Activated CD4-positive, alpha-beta T cell treated with anti-CD3 and anti-CD28 coated beads, Interleukin-2, amount 50 U/mL, for 16 hours (primary cell): ENCODE measurements around the gene CACNA1G.

Source experiments
- DNase-seq: peaks from one replicate; pipeline ENCODE4 v3.0.0-alpha.2; 2020

The CACNA1G gene

DNA sequence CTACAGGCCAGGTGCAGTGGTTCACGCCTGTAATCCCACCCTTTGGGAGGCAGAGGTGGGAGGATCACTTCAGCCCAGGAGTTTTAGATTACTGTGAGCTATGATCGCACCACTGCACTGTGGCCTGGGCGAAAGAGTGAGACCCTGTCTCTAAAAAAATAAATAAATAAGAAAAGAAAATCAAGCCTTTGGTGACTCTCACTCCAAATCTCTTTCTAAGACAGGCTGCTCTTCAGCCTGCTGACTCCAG, 75.1 kb downstream of the CACNA1G start:
- no peak for DNase-seq

DNA sequence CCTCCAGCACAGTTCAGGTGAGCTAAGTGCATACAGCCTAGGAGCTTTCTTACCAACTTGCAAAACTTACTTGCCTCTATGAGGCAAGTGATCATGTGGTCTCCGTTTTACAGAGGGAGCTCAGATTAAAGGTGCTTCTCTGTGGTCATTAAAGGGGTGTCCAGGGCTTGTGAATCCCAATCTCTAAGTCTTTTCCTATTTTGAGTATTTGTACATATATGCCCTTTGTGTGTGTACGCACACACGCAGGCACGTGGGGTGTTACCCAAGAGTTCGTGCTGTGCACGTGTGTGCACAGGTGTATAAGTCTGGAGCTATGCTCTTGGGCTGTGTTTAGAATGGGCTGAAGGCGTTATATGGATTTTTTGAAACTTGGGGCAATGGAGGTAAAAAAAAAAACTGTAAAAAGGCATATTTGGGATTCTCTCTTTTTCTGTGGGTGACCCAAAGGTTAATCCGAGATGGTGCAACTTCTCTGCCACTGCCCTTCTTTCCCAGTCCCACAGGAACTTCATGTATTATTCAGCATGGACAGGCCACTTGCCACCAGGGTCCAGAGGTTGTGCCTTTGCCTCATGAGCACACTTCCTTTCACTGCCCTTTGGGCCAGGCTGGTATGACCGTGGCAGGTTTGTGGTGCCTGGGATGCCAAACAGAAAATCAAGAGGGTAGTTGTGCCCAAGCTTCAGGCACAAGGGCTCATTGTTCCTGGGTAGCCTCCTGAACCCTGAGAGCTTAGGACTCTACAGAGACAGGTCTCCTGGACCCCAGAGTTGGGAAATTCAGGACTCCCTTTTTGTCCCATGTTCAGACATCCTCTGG, 75.7 kb downstream of the CACNA1G start:
- DNase-seq = no peak

DNA sequence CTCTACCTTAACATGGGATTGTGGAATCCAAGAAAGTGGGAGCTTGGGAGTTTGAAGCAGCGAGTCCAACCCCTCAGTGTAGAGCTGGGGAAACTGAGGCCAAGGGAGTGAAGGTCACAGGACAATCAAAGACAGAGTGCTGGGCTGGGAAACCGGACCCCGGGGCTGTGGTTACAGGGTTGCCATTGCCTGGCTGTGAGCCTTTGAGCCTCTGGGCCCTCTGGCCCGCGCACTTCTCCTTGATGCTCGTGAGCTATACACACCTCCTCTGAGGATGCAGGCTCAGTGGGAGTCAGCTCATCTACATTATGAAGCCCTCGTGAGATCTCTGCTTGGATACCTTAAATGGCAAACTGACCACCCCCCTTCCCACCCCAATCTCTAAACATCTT, 76.3 kb downstream of the CACNA1G start:
- DNase-seq = no peak

DNA sequence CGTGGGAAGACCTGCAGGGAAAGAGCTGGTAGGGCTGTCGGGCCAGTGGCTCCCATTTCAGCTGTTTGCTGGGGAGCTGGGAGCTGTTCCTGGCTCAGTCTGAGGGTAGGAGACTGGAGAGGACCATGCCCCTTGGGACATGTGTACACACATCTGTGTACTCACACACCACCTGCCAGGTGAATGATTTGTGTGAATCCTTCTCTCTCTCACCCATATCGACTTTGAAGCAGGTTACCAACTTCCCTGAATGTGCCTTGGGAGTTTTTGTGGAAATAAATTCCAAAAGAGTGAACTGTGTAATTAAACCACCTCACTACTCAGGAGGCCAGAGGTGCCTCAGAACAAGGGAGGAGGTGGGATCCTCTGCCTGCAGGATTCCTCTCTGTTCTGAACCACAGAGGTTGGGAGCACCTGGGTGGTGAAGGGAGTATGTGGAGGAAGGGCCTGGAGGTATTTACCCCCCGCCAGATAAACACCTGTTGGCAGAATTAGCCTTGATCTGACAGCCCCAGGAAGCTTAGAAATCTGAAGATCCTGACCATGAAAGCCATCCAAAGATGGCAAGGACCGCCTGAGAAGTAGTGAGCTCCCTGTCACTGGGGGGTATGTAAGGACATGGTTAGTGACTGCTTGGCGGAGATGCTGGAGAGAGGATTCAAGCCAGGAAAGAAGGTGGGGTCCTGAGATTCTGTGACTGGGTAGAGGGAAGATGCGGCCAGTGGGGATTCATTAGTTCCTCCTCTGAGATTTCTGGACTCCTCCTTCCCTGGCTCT, 77.5 kb downstream of the CACNA1G start:
- no peak for DNase-seq

DNA sequence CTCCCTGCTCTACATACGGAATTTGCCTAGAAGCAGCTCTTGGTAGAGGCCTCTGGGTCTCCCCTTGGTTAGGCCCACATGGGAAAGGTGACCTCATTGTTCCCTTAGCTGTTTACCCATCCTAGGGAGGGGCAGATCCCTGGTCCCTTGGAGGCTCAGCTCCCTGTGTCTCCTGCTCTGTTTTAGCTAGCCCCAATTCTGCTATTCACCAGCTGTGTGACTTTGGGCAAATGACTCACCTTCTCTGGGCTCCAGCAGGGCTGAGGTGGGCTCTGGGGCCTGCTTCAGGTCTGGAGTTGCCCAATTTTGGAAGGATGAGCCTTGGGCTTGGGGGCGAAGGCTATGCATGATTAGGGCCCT, 78.1 kb downstream of the CACNA1G start:
- DNase-seq = no peak

DNA sequence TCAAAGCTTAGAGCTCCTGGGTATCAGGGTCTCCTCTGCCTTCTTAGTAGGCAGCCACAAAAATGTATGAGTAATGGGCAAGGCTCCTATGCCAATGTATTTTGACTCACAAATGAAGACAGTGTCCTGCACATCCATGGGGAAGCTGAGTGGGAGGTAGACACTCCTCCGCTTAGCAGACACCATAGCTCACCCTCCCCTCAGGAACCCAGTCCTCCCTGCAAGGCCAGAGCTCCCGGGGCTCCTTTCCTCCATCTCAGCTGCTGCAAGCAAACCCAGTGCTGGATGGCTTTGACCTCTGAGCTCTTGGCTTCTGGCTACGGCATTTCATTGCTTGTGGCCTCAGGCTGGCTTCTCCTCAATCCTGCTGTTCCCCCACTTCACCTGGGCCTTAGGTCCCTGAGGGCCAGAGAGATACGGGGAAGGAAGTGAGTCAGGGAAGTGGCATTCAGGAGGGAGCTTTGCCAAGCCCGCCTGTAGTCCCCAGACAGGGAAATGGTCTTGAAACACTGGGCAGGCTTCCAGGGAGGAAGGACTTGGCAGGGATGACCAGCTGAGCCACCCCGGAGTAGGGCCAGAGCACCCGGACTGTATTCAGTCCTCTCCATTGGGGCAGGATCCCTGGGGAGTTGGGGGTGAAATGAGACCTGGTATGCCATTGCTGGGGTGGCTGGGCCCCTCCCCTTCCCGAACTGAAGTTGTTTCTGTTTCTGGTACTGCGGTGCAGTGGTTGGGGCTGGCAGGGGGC, 78.6 kb downstream of the CACNA1G start:
- DNase-seq = no peak

DNA sequence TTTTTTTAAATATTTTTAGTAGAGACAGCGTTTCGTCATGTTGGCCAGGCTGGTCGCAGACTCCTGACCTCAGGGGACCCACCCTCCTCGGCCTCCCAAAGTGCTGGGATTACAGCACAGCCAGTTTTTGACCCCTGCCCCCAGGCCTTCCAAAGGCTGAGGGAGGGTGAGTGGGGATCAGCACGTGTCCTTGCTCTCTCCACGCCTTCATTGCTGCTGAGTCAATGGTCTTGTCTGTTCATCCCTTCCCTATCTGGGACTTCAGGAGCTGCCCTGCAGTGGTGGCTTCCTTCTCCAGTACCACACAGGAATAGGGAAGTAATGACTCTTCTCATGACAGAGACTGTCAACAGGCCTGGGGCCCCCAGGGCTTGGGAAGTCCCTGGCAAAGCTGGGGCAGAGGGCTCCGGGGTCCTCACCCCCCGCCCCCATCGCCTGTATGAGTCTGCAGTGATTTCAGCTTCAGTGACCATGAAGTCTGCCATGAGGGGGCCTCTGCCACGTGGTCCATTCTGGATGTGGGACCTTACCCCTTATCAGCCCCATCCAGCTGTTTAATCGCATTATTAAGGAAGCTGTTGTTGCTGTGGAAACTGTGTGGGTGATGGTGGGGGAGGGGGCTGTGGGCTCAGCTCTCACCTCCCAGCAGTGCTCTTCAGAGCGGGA, 80.3 kb downstream of the CACNA1G start:
- no peak for DNase-seq

DNA sequence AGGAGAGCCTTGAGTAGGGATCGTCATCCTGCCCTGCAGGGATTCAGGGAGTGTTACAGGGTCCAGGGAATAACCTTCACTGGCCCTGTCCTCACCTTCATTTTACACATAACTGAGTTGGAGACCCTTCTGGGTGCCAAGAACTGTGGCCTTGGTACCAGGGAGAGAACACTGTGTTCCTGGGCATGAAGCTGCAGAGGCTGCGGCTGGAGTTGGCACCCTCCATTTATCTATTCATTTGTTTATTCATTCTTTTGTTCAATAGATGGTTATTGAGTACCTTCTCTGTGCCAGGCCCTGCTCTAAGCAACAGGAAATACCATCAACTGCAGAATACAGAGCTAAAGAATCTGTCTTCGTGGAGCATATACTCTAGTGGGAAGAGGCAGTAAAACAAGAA, 80.8 kb downstream of the CACNA1G start:
- no peak for DNase-seq

DNA sequence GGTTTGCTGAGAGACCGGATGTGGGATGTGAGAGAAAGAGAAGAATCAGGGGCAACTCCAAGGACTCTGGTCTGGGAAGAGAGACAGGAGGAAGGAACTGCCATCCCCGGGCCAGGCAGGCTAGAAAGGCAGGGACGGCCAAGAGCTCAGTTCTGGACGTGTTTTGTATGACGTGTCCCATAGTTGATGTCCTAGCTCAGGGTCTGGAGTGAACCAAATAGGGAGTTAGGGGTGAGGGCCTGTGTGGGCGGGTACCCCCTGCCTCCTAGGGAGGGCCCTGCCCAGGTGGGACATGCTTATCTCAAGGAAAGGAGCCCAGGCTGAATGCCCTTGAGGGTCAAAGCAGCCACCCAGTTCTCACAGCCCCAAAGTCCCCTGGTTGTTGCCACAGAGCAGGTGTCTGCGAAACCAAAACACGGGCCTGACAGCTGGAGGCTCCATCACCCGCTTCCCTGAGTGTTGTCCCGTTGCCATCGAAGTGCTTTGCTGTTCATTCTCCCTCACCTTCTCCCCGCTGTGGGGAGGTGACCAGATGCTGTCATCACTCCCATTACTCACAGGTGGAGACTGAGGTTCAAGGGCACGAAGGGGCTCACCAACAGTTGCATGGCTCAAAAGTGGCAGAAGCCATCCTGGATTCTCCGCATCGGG, 81.7 kb downstream of the CACNA1G start:
- DNase-seq = no peak

DNA sequence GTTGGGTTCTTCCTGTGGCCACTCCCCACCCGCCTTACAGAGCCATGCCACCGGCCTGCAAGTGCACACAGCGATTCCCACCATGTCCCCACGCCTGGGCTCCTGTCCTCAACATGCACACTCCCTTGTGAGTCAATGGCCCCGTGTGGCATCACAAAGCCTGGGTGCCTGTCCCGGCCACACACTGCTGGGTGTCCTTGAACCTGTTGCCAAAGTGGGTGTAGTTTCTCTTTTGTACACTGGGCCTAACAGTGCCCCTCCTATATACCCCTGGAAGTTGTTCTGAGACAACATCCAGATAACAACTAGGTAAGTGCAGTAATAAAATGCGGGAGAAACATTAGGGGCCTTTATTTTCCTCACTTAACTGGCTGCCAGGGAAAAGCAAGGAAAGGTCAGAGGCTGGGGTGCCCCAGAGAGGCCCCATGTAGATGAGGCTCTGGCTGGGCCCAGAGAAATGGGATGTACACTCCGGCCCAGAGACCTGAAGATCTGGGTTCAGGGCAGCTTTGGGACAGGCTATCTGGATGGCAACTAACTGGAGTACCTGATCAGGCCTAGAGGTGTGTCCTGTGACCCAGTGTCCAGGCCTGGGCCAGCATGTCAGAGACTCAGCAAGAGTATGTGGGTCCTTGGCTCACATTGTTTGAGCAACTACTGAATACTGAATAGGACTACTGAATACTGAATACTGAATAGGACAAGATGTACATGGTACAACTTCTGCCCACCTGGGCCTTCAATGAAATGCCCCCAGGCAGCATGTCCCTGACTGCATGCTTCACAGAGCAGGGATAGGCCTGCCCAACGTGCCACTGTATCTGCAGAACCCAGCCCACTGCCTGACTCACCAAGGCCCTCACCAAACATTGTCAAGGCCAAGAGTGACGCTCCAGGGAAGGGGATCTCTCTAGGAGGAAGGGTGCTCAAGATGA, 82.5 kb downstream of the CACNA1G start:
- DNase-seq = no peak

DNA sequence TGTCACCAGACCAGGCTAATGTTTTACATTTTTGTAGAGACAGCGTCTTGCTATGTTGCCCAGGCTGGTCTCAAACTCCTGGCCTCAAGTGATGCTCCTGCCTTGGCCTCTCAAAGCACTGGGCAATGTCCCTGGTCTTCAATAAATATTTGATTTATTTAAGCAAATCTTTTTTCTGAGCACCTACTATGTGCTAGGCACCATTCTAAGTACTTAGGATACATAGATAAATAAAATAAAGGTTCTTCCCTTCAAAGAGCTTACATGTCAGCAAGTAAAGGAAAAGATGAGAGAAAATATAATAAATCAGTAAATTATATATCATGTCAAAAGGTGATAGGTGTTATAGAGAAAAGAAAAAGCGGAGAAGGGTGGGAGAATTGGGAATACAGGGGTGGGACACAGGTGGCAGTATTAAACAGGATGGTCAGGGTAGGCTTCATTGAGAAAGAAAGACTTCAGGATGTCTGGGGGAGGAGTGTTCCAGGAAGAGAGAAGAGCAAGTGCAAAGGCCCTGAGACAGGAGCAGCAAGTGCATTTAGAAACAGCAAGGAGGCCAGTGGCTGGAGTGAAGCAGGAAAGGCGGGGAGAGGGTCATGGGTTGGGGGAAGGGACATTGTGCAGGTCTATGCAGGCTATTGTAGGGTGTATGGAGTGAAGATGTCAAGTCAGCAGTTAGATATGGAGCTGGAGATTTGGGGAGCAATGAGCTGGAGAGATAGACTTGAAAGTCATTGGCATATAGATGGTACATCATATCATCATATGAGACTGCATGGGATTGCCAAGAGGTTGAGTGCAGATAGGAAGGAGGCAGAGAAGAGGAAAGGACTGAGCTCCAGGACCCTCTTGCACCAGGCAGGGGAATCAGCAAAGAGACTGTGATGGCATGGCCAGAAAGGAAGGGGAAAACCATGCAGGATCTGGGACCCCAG, 85.5 kb downstream of the CACNA1G start:
- DNase-seq = no peak

DNA sequence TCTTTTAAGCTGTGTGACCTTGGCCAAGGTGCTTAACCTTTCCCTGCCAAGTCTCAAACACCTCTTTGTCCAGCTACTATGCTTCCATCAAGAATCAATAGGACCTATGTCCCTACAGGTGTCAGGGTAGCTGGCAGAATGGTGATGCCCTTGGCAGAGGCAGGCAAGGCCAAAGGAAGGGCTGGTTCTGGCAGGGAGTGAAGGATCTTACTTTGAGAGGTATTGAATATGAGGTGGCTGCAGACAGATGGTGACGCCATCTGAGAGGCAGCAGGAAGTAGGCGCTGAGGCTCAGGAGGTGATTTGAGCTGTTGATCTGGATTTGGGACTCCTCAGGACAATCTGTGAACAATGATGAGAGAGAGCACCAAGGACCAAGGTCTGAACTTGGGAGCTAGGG, 86.7 kb downstream of the CACNA1G start:
- no peak for DNase-seq

DNA sequence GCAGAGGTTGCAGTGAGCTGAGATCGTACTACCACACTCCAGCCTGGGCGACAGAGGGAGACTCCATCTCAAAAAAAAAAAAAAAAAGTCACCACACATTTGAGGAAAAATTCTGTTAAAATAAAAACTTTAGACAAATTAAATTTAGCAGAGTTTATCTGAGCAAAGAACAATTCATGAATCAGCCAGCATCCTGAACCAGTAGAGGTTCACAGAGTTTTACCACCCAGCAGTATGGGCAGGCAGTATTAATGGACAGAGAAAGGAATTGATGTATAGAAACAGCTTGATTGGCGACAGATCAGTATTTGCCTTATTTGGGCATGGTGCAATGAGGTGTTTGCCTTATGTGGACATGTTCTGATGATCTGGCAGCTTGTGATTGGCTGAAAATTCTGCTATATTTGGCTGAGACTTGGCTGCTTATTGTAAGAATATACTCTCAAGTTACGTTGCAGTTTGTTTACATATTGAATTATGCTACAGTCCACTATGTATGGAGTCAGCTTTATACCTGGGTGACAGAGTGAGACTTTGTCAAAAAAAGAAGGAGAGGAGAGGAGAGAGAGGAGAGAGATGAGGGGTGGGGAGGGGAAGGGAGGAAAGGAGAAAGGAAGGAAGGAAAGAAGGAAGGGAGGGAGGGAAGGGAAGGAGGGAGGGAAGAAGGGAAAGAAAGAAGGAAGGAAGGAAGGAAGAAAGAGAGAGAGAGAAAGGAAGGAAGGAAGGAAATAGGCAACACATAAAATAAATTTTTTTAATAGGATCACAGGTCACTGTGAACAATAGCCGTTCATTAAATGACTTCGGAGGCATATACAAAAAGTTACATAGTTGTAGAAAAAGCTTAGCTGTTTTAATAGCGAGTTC, 88.8 kb downstream of the CACNA1G start:
- no peak for DNase-seq

DNA sequence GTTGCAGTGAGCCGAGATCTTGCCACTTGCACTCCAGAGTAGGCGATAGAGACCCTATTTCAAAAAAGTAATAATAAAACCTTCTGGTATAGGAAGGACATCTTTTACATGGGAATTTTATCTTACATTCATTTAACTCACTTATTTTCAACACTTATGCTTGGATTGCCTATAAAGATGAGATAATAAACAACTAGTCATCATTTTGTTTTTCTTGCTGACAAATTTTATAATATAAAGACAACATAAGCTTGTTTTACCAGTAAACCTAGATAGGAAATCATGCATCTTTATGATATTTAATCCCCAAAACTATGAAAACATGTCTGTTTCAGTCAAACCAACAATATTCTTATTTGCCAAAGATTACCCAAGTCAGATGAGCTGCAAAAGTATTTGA, 91.1 kb downstream of the CACNA1G start:
- DNase-seq = no peak

DNA sequence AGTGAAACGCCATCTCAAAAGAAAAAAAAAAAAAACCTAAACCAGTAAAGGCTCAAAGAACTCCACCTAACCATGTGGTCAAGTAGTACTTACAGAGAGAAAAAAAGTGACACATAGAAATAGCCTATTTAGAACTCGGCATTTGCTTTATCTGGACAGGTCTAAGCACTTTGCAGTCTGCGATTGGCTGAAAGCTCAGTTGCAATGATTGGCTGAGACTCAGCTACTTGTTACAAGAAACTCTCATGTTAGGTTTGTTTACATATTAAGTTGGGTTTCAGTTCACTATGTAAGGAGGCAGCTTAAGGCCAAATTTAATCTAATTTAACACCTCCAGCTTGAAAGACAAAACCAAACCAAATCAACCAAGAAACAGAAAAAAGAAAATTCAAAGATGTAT, 93.2 kb downstream of the CACNA1G start:
- no peak for DNase-seq

DNA sequence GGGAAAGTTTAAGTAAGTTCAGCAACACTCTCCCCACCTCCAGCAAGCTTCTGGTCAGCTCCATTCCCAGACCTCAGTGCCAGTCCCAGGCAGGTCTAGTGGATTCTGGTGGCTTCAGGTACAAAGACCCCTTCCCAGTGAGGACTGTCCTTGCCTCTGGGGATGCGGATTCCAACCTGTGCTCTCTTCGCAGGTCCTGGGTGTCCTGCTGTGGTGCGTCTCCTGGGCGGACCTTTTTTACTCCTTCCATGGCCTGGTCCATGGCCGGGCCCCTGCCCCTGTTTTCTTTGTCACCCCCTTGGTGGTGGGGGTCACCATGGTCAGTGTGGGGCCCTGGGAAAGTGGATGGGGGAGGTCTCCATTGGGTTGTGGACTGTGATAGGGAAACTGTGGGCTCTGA, 96.0 kb downstream of the CACNA1G start:
- no peak for DNase-seq

DNA sequence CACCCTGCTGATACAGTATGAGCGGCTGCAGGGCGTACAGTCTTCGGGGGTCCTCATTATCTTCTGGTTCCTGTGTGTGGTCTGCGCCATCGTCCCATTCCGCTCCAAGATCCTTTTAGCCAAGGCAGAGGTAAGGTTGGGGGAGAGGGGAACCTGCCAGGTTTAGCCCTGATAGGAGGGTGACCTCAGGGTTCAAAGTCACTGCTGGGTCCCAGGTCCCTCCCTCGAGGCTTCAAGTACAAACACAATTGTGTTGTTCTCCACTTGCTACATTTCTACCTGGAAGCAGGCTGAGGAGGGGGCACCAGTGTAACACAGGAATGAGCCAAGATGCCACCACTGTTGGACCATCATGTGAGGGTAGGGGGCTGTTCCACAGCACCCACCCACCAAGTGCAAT, 96.5 kb downstream of the CACNA1G start:
- DNase-seq = no peak

DNA sequence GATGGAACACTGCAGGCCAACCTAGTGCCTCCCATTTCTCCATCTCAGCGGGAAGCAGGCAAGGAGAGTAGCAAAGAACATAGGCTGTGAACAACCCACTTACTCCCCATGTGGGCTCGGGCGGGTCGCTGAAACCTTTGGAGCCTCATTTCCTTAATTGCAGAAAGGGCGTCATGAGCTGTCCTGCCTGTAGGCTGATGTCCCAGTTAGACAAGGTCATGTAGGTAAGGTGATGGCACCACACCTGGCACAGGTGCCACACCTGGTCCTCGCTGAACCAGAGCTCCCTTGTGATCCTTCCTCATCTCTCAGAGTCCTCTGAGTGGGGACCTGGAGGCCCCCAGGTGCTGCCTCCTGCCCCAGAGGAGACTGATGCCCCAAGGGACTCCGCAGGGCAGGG, 97.1 kb downstream of the CACNA1G start:
- no peak for DNase-seq

DNA sequence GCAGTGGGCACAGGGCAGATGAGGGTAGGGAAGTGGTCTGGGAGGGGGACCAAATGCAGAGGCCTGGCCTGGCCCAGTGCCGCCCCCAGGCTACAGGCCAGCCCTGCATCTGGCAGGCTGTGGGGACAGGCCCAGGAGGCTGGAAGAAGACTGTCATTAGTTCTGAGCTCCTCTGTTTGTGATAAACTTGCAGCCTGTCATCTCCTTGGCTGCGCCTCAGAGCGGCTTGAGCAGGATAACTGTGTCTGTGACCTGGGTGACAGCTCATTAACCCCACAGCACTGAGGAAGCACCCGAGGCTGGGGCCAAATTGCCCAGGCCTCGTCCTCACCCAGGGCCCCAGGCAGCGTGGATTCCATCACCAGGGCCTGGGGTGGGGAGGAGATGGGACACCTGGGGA, 98.1 kb downstream of the CACNA1G start:
- no peak for DNase-seq

DNA sequence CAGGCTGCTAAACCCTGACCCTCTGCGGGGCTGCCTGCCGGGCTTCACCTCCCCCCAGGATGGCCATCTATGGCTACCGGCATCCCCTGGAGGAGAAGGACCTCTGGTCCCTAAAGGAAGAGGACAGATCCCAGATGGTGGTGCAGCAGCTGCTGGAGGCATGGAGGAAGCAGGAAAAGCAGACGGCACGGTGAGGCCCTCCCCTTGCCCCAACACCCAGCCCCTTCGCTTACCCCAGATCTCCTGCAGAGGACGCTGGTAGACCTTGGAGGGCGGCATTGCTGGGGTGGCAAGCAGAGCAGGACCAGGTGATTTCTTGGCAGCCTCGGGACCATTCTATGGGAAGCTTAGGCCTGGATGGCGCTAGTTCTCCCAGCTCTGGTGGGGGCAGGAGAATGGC, 98.7 kb downstream of the CACNA1G start:
- no peak for DNase-seq
